GM21447 (cell line): ENCODE data around the gene HTR7.

Source experiments
- ATAC-seq: cut with Tn5 transposase; IDR thresholded peaks from one replicate; pipeline ENCODE4 v1.9.1; 2021; ENCODE audit not compliant: unreplicated experiment

Gene HTR7

DNA sequence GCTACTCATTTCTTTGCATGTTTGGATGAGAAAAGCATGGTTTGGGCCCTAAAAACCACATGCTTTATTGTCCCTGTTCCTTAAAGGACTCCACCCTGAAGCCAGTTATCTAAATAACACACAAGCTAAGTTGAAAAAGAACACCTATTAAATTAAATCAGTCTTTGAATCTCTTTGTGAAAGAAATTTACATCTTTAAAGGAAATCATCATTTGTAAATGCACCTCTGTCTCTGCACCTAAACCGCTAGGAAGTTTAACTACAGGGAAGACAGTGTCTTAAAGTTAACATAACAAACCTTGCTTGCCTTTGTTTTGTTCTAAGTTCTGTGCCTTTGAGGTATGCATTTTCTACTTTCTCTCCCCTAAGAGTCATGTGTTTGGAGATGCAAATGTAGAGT lies 52.6 kb downstream of the HTR7 start:
- ATAC-seq: no peak

DNA sequence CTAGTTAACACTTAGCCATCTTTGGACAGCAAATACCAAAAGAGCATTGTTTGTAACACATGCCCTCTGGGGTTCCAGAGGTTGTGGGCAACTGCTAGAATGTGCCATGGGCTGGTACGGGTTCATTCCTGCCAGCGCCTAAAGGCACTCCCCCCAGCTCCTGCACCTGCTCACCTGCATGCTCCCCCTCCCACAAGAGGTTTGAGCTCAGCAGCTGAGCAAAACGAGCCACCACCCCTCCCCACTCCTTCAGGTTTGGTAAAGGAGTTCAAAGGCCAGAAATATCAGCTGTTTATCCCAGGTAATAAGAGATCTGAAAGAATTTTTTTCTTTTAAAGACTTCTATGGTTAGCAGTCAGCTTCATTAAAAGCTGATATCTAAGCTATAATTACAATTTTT lies 53.5 kb downstream of the HTR7 start:
- ATAC-seq: no peak

DNA sequence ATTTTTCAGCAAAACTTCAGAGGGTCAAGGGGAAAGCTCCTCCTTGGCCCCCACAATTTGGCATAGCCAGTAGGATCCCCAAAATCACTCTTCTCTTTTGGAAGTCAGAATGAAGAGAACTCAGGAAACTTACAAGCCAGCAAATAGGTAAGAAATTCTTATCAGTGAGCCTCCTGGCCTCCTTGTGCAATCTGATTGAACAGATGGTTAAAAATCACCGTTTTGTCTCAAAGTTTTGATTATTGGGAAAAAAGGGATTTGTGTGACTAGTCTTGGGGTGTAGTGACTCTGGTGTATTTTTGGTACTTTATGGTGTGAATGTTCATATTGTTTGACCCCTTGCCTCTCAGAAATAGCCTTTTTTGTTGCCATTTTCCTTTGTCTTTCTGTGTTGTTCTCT lies 56.2 kb downstream of the HTR7 start:
- ATAC-seq: no peak

DNA sequence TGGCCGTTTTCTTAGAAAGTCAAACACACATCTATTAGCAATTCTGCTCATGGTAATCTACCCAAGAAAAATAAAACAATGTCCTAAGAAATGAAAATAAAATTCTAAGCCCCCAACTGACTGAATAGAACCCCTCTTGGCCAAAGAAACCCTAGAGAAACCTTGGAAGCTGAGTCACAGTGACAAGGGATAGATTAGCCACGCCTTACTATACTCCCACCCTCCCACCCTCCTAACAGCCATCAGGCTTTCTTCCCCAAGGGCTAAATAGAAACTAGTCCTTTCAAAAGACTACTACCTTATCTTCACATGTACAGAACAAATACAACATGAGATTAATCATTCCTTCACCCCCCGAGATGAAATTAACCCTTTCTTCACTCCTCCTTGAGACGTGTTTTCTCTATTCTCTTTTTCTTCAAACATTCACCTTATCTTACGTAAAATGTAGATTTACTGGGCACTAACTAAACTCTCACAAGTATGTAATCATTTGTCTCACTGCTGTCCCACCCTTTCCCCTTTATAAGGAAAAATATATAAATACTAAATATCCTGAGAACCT lies 57.5 kb downstream of the HTR7 start:
- ATAC-seq: no peak

DNA sequence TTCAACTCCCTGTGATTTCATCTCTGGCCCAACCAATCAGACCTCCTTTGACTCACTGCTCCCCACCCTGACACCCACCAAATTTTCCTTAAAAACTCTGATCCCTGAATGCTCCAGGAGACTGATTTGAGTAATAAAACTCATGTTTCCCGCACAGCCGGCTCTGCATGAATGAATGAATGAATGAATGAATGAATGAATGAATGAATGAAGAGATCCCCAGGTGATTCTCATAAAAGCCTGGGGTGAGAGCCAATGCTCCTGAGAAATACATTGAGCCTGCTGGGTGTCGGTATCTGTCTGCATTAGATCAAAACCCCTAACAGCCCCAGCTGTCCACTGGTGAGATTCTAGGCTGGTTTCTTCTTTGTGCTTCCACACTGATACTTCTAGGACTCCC lies 58.7 kb downstream of the HTR7 start:
- ATAC-seq: no peak

DNA sequence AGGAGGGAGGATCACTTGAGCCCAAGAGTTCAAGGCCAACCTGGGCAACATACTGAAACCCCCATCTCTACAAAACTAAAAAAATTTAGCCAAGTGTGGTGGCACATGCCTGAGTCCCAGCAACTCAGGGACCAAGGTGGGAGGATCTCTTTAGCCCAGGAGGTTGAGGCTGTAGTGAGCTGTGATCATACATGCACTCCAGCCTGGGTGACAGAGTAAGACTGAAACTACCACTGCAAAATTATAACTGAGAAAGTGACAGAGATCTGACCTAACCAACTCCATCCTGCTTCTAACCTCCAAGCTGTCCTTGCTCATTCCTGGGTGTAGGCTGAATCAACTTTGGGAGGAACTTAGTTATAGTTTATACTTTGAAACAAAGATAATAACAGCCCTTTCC lies 59.4 kb downstream of the HTR7 start:
- no peak for ATAC-seq

DNA sequence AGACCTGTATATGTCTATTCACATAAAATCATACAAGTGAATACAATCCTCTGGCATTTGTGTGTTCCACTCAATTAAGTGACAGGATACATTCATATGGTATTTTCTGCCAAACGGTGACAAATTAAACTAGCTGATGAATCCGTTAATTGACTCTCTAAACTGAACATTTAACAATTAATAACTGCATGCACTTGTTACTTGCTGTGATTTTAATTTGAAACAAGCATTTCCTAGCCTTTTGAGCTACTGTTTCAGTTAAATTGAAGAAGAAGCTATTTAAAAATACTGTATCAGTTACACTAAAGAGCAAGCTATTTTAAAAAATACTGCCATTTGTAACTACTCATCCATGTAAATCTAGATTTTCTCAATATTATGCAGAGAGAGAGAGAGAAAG lies 67.4 kb downstream of the HTR7 start:
- ATAC-seq: no peak

DNA sequence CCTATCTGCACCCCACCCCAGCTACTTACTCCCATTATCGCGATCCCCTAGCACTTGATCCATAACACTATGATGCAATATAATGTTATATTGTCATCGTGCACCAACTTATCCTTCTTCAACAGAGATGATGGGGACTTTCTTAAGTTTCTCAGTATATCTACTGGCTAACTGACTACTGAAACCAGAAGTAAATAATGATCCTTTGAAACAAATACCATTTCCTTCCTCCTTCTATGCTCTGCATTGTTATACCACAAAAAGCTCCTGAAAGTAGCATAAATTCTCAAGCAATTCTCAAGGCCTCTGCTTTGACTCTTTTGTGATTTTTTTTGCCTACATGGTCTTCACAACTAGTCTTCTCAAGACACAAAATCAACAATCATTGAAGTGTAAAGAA lies 68.9 kb downstream of the HTR7 start:
- no peak for ATAC-seq

DNA sequence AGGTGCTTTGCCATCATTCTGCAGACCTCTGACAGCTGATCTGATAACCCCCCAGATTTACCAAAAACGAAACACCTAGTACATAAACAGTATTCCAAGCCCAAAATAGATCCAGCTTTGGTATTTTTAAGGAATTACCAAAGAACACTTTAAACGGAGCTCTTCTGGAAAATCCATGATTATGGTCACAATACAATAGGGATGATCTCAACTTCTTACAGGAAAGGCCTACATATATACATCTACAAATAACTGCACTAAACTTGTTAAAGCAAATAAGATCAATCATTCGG lies 69.7 kb downstream of the HTR7 start:
- ATAC-seq: no peak

DNA sequence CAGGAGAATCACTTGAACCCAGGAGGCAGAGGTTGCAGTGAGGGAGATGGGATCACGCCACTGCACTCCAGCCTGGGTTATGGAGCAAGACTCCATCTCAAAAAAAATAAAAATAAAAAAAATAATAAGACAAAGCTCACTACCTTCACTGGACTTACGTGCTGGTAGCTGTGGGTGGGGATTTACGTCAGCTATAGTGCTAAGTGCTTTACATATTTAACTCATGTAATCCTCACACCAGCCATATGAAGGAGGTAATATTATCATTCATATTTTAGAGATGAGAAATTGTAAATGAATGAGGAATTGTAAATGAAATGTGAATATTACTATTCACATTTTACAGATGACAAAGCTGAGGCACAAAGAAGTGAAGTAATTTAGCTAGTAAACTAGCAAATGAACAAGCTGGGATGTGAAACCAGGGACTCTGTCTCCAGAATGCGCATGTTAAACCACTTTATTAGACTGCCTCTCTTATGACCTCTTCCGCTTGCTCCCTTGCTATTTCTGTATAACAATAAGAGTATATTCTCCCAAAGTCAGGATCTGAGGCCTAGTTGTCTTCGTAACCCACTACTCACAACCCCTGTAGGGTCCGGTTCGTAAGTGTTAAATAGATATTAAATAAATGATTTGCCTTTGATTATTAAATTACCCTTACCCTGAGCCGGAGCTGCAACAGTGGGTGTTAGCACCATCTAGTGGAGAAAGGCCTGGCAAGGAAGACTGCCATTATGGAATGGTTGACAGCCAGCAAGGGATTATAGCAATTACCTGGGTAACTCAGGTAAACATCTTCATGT lies 70.2 kb downstream of the HTR7 start:
- no peak for ATAC-seq

DNA sequence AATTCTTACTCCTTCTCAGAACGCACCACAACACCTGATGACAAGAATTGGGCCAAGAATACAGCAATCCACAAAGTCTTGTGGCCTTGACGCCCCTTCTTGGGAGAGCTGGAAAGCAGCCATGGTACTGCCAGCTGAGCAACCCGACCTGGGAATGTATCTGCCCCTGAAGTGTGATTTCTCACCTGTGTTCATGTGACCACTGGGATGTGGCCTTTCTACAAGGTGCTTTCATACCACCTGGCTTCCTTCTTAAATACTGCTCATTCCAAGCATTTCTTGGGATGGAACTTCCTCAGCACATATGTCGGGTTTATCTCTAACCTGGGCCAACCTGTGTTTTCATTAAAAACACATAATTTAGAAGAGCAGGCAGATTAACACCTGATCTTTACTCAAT lies 72.1 kb downstream of the HTR7 start:
- no peak for ATAC-seq

DNA sequence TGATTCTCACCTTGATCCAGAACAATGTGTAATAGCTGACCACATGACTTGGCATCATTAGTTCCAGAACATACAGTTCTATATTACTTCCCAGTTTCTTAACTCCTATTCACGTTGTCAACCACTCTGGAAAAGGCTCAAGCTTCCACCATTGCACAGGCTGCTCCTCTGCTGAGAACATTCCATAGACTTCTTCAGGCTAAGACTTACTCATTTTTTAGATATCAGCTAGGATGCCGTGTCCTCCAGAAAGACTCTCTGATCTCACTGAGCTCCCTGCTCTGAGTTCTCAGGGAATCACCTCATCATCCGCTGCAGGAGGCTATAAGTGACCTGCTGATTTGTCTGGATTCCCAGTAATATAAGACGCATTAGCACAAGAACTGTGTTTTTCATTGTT lies 73.1 kb downstream of the HTR7 start:
- no peak for ATAC-seq

DNA sequence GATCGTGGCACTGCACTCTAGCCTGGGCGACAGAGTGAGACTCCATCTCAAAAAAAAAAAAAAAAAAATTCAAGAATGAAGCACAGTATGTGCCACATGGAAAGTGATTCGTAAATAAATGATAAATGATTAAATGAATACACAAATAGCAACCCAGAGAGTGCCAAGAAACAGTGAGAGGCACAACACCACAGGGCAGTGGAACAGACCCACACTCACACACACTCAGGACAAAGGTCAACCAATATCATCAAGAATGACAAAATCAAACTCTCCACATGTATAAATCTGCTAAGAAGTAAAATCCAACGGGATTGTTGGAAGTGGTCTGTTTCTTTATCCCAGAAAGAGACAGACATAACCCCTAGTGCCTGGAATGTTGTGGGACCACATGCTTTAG lies 77.4 kb downstream of the HTR7 start:
- no peak for ATAC-seq

DNA sequence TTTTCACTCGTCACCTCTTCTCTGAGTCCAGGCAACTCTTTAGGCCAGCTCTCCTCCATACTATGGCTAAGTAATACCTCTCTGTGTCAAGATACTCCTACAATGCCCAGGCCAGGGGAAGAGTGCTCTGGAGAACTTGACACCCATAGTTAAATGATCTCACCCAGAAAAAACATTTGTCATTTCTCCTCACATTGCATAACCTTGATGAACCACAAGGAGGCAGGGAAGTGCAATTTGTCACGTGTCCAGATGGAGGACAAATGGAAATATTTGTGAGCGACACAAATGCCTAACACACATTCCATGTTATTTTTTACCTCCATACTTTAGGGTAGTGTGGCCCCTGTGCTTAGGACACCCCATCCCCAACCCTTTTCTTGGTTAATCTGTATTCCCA lies 78.3 kb downstream of the HTR7 start:
- ATAC-seq: no peak

DNA sequence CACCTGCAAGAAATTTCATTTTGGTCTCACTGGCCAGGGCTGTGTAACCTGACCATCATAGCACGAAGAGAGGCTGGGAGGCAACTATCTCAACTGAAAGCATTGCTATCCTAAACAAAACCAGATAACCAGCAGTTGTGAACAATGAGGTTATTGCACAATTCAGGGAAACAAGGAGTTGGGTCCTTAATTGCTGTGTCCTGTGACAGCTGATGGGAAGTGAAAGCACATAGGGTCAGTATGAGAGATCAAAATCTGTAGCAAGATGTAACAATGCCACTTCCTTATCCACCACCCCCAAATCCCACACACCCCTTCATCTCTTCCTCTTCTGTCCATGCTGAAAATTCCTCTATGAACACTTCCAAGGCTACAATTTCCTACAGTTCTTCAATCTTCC lies 80.2 kb downstream of the HTR7 start:
- ATAC-seq: no peak

DNA sequence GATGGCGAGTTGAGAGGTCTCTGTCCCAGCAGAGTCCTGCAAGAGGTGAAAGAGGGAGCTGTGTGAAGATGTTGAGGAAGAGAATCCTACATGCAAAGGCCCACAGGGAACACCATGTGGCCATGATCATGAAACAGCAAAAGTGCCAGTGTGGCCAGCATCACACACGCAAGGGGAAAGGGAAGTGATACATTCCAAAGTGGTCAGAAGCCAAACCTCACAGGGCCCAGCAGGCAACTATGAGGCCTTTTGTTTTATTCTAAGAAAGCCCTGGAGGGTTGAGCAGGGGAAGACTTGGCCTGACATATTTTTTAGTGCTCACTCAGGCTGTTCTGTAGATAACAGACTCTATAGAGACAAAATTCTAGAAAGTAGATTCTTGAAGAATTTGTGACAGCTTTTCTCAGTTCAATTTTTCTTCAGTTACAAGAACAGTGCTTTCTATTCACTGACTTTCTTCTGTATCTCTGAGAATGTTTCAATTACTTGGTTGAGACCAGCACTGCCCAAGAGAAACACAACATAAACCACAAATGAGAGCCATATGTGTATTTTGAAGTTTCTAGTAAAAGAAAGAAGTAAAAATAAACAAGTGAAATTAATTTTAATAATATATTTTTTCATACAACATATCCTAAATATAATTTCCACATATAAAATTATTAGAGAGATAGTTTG lies 82.3 kb downstream of the HTR7 start:
- no peak for ATAC-seq

DNA sequence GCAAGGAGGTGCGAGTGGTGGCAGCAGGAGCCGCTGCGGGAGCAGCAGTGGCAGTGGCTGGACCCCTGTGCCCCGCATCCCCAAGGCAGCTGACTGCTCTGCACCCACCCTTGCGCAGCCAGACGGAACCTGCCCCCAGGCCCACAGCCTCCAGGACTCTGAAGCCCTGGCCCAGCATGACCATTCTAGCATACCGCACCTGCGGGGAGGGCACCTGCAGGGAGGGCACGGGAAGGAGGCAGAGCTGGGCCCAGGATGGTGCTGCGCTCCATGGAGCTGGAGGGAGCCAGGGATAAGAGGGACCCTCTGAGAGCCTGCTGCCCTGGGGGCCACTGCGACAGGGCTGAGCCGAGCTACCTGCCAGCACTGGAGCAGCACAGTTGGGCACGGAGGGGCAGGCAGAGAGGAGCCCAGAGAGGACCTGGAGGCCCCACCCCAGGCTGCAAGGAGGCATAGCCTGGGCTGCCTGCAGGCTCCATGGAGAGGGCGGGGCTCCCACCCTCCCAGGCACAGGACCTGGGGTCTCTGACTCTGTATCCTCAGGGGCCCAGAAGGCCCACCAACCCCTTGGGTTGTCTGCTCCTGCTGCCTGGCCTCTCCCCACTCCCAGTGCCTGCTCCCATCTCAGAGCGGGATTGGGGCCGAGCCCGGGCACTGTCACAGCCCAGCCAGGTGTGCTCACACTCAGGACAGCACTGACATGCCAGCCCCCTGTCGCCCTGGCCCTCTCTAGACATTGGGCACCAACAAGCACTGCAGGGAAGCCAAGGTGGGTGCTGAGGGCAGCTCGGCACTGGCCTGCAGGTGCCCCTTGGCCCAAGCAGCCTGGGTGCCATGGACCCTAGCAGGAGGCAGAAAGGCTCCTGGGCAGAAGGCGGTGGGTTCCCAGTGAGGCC lies 87.6 kb downstream of the HTR7 start:
- ATAC-seq: no peak

DNA sequence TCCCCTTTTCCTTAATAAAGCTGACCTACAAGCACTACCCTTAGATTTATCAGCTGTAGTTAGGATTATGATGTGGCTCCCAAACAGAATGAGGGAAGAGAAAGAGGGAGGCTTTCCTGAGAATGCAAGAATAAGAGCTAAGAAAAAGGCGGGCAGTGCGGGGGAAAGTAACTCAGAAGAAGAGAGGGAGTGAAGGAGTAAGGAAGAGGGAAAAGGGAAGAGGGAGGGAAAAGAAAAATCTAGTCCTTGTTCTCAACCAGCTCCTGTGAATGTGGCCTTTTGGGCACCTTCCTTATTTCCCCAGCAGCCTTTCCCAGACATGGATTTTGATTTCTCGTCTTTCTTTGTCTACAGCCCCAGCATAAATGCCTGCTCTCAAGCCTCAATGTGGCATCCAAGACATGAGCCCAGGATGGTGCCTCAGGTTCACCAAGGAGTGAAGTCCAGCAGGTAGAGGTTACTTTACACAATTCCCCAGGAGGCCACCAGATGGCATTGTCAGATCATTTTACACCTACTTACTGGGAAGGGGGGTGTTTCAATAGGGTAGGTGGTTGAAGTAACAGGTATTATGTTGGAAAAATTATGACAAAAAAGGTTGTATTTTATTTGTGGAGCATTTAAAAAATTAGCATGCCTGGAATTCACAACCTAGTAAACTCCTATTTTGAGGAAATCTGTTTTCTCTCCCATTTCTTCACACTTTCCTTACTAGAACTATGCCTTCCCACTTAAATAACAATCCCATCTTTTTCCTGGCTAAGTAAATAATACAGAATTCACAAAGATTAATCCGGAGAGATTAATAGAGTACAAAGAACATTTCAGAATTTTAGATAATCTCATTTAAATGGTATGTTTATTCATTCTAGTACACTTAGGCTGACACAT lies 106.5 kb downstream of the HTR7 start:
- peak; percentile 63 for ATAC-seq

DNA sequence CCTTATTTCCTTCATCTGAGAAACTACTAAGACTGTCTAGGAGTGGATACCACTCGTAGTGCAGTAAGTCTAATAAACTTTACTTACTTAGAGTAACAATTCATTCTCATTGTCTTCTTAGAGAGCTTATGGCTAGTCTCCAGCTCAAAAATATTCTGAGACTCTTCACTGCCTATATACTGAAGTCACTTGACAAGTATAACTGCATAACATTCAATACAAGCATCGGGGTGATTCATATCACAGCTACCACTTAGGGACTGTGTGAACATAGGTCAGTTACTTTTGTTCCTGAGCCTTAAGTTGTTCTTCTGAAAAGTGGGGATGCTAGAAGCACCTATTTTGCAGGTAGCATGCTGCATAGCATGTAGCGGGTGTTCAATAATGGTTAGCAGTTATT lies 111.0 kb downstream of the HTR7 start:
- no peak for ATAC-seq

DNA sequence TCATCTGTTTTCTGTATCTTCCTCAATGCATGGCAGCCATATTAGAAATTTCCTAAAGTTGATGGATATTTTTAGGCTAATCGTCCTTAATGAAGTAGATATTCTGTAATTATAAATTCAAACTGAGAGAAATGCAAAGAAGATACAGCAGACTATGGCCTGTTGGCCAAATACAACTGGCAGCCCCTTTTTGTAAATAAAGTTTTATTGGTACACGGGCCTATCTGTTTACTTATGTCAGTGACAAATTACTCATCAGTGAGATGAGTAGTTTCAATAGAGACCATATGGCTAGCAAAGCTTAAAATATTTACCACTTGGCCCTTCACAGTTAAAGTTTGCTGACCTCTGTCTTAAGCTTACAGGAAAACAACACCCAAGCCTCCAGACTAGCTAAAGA lies 112.3 kb downstream of the HTR7 start:
- no peak for ATAC-seq

DNA sequence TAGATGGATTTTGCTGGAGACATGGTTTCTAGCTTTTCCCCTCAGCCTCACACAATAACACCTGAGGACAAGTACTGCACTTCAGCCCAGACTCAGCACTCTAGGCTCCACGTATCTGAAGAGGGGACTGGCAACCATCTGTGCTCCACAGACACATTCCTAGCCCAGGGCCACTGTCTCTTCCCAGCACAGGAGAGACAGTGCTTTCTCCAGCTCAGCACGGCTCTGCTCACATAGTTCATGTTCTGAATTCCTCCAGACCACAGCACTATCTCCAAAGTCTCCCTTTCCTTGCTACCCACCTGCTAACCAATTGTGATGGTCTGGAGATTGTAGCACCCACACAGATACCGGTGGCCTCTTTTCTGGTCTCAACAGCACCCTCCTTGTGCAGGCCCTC lies 114.5 kb downstream of the HTR7 start:
- no peak for ATAC-seq
